ENCODE results near the gene DRC7. TPM values are rescaled to one million over a fixed set of nuclear protein-coding genes. Genes with fewer than 3 reads are reported as not detected.

DRC7 gene
- total RNA-seq, 1 donor from 2014 or later = 0.04 TPM

DNA sequence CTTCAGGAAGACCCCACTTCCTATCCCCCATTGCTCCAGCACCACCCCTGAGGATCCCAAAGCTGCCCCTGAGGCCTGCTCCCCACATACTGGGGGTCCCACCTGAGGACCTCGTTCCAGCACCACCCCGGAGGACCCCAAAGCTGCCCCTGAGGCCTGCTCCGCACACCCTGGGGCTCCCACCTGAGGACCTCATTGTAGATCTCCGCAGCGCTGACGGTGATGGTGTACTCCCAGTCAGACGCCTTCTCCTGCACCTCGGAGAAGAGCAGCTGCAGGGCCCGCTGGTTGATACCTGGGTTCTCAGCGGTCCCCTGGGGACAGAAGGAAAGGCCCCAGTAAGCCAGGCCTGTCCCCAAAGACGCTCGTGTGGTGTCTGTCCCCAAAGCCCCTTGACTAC is 67.4 kb downstream of the DRC7 start:
- DNase-seq (ENCODE audit: low read depth) = no peak
- Histone ChIP-seq H3K4me3 (ENCODE audit: low read depth, low read length) (no peak overlapping the region), H3K36me3 (ENCODE audit: control insufficient read depth, insufficient read depth, low read length) (no peaks in the 10 kb centered on the region), H3K27me3 (ENCODE audit: control insufficient read depth, insufficient read depth, low read length) (no peaks in the 10 kb centered on the region)
- TF ChIP-seq, protein P1, sequence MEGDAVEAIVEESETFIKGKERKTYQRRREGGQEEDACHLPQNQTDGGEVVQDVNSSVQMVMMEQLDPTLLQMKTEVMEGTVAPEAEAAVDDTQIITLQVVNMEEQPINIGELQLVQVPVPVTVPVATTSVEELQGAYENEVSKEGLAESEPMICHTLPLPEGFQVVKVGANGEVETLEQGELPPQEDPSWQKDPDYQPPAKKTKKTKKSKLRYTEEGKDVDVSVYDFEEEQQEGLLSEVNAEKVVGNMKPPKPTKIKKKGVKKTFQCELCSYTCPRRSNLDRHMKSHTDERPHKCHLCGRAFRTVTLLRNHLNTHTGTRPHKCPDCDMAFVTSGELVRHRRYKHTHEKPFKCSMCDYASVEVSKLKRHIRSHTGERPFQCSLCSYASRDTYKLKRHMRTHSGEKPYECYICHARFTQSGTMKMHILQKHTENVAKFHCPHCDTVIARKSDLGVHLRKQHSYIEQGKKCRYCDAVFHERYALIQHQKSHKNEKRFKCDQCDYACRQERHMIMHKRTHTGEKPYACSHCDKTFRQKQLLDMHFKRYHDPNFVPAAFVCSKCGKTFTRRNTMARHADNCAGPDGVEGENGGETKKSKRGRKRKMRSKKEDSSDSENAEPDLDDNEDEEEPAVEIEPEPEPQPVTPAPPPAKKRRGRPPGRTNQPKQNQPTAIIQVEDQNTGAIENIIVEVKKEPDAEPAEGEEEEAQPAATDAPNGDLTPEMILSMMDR (IDR thresholded peaks at IDR 0.05; ENCODE audit: insufficient read depth, low read length, poor library complexity, severe bottlenecking) = no peak

DNA sequence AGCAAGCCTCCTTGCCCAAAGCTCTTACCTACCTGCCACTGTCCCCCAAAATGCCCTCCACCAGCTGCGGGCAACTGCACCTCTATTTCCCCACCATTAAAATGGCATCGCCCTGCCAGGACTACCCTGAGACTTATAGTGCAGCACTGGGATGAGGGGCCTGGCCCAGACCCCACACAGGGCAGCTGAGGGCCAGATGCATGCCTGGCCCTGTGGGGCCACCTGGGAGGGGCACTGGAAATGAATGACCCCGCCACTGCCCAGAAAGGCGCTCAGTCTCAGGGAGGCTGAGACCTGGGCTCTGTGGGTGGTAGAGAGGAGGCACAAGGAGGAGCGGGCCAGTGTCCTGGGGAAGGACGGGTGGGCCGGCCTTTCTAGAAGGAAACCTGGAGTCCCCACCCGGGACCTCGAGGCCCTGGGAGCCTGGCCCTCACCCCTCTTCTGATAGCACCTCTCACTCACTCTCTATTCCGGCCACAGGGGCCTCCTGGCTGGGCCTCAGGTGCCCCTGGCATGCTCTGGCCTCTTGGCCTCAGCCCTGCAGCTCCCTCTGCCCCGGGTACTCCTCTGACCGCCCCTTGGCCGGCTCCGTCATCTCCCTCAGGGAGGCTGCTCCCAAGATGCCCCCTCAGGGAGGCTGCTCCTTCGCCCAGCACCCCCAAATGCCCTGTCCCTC is 67.9 kb downstream of the DRC7 start:
- no peaks in the 10 kb centered on the region for H3K36me3 ChIP-seq (ENCODE audit: control insufficient read depth, insufficient read depth, low read length)
- no peak for DNase-seq (ENCODE audit: low read depth)
- TF ChIP-seq, protein P1 (IDR thresholded peaks at IDR 0.05; ENCODE audit: insufficient read depth, low read length, poor library complexity, severe bottlenecking) = no peak
- H3K4me3 ChIP-seq (ENCODE audit: low read depth, low read length) = no peak overlapping the region
- no peaks in the 10 kb centered on the region for H3K27me3 ChIP-seq (ENCODE audit: control insufficient read depth, insufficient read depth, low read length)

DNA sequence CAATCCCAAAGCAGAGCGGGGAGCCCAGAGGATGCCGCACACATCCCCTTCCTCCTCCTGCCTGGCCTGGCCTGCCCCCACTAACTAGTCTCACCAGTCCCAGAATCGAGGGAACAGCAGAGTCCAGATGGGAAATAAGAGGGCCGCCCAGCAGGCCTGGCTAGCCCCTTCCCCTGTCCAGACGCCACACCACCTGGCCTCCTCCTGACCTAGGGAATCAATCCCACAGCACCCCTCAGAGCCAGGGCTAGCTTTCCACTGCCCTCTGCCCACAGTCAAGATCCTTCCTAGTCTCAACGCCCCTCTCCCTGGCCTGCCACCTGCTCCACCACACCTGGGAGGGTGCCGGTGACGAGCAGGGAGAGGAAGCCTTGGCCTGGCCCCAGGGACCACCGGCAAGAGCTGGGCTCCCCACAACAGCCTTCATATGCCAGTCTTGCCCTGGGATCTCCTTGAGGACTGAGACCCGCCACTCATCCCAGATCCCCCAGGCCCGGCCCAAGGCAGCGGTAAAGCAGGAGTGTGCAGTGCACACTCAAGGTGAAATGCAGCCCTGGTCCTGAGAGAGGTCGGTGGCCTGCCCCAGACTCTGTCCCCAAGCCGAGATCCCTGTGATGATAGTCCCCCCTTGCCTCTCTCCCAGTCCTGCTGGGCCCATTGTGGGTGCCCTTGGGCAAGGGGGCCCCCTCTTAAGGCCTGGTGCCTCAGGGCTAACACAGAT is 68.8 kb downstream of the DRC7 start:
- Histone ChIP-seq H3K36me3 (ENCODE audit: control insufficient read depth, insufficient read depth, low read length) (no peaks in the 10 kb centered on the region), H3K4me3 (ENCODE audit: low read depth, low read length) (no peak overlapping the region), H3K27me3 (ENCODE audit: control insufficient read depth, insufficient read depth, low read length) (no peaks in the 10 kb centered on the region)
- no peak for DNase-seq (ENCODE audit: low read depth)
- TF ChIP-seq, protein P1 (IDR thresholded peaks at IDR 0.05; ENCODE audit: insufficient read depth, low read length, poor library complexity, severe bottlenecking) = no peak

DNA sequence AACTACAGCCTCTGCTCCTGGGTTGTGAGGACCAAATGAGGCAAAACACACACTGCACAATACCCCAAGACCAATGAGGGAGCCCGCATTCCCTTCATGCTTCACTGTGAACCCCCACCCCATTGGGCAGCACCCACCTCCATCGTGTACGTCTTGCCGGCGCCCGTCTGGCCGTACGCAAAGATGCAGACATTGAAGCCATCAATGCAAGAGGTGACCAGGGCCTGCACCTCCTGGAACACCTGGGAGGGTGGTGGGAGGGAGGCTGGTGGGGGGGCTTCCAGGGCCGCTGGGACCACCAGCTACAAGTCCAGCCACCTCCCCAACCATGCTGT is 69.4 kb downstream of the DRC7 start:
- Histone ChIP-seq H3K4me3 (ENCODE audit: low read depth, low read length) (no peak overlapping the region), H3K36me3 (ENCODE audit: control insufficient read depth, insufficient read depth, low read length) (no peaks in the 10 kb centered on the region), H3K27me3 (ENCODE audit: control insufficient read depth, insufficient read depth, low read length) (no peaks in the 10 kb centered on the region)
- TF ChIP-seq, protein P1 (IDR thresholded peaks at IDR 0.05; ENCODE audit: insufficient read depth, low read length, poor library complexity, severe bottlenecking) = no peak
- DNase-seq (ENCODE audit: low read depth) = no peak

DNA sequence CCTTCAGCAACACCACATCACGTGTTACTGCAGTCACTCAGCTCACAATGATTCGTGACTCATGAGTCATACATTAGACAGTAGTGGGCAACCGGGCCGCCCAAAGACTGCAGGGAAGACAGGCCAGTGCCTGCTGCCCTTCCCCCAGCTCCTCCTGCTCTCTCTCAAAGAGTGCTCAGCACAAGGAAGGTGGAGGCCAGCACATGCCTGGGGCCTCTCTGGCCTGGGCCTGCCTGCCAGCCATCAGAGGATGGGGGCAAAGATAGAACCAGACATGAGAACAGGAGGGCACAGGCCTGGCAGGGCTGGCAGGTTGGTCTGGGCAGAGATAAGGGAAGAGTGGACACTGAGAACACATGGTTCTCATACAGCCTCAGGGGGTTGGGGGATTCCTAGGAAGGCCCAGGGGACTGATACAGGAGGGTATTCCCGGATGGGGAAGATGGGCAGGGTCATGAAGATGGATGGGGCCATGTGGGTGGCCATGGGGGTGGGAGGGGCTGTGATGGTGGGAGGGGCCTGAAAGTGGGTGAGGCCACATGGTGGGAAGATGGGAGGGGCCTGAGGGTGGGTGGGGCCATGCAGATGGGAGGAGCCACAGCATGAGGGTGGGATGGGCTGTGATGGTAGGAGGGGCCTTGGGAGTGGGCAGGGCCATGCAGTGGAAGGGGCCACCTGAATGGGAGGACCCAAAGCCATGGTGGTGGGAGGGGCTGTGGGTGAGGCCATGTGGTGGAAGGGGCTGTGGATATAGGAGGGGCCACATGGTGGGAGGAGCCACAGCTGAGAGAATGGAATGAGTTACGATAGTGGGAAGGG is 69.9 kb downstream of the DRC7 start:
- no peaks in the 10 kb centered on the region for H3K36me3 ChIP-seq (ENCODE audit: control insufficient read depth, insufficient read depth, low read length)
- DNase-seq (ENCODE audit: low read depth) = peak; percentile 86
- no peaks in the 10 kb centered on the region for H3K27me3 ChIP-seq (ENCODE audit: control insufficient read depth, insufficient read depth, low read length)
- H3K4me3 ChIP-seq (ENCODE audit: low read depth, low read length) = no peak overlapping the region
- TF ChIP-seq, protein P1 (IDR thresholded peaks at IDR 0.05; ENCODE audit: insufficient read depth, low read length, poor library complexity, severe bottlenecking) = no peak

Measured in kidney epithelial cell (primary cell).